Testis (tissue), 2 donors: Measurements from ENCODE around the gene SYNDIG1.

Experiments
- CTCF ChIP-seq, 3 experiments: fragments of 450-650 bp in 2 of 3; fragments of 200-600 bp in 1 of 3; sonication (generic) in 1 of 3; IDR thresholded peaks; one replicate each; pipeline ENCODE4 v1.5.1; 2016 to 2019; ENCODE audit warnings: antibody characterized with exemption in 3 of 3, mild to moderate bottlenecking in 2 of 3, moderate library complexity in 1 of 3
- POLR2A ChIP-seq: fragments of 450-650 bp; IDR thresholded peaks from one replicate; pipeline ENCODE4 v1.6.1; 2017; ENCODE audit warnings: antibody characterized with exemption, mild to moderate bottlenecking, moderate library complexity

GRCh38 chr20:24695529-24696225 lies 226.2 kb downstream of the SYNDIG1 start:
- TF ChIP-seq POLR2A: no peak
- TF ChIP-seq CTCF (IDR thresholded peaks at IDR 0.05): no peak
